GM12874 (cell line): Measurements from ENCODE around the gene AFDN.

ENCODE experiments used
- TF ChIP-seq, protein P1 (sequence below): IDR thresholded peaks from 2 replicates; pipeline ENCODE4 v1.5.1; 2011; ENCODE audit warnings: low read depth, mild to moderate bottlenecking, control low read depth, low read length, moderate library complexity; ENCODE audit not compliant: insufficient read depth

The AFDN gene

DNA sequence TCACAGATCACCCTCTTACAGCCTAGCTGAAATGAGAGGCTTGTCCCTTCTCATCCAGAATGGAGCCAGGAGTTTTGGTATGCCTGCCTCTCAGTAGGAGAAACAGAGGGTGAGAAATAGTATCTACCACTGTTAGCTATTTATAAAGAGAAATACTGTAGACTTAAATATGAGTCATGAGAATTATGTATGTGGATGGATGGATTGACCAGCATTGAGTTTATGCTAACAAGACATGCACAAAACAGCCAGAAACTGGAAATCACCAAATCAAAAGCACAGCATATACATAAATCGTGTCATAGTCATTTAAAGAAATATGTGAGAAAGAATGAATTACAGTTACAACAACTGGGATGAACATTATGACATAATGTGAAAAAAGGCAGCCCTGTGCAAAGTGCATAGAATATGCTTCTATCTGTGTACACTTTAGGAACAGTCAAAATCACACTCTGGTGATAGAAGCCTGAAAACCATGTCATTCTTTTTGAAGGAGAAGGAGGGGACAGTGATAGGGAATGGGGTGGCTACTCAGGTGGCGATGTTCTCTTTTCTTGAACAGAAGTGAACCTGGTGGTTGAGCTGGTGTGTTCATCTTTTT, 90.9 kb downstream of the AFDN start:
- TF ChIP-seq, protein P1, sequence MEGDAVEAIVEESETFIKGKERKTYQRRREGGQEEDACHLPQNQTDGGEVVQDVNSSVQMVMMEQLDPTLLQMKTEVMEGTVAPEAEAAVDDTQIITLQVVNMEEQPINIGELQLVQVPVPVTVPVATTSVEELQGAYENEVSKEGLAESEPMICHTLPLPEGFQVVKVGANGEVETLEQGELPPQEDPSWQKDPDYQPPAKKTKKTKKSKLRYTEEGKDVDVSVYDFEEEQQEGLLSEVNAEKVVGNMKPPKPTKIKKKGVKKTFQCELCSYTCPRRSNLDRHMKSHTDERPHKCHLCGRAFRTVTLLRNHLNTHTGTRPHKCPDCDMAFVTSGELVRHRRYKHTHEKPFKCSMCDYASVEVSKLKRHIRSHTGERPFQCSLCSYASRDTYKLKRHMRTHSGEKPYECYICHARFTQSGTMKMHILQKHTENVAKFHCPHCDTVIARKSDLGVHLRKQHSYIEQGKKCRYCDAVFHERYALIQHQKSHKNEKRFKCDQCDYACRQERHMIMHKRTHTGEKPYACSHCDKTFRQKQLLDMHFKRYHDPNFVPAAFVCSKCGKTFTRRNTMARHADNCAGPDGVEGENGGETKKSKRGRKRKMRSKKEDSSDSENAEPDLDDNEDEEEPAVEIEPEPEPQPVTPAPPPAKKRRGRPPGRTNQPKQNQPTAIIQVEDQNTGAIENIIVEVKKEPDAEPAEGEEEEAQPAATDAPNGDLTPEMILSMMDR = no peak

DNA sequence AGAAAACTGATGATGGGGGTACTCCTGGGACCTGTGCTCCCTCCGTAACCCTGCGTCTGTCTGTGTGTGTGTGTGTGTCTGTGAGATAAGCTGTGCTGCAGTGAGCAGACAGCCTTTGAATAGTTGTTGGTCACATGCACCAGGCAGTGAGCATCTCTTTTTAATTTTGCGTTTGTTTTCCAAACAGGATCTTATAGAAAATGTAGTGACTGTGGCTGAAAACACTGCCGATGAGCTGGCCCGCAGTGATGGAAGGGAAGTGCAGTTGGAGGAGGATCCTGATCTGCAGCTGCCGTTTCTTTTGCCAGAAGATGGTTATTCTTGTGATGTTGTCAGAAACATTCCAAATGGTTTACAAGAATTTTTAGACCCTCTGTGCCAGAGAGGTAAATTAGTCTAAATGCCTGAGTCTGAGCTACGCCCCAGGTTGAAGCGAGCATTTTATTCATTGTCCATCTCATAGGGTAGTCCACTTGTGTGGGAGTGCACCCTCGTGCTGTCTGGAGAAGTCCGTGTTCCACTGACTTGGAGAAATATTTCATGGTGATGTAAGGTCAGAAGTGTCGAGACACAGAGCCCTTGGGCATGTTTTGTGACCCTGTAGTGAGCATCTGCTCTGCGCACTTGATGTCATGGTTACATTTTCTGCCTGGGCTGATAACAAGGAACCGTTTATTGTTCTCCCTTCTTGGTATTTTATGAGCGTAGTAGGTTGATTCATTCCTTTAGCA, 92.0 kb downstream of the AFDN start:
- TF ChIP-seq, protein P1 = no peak

DNA sequence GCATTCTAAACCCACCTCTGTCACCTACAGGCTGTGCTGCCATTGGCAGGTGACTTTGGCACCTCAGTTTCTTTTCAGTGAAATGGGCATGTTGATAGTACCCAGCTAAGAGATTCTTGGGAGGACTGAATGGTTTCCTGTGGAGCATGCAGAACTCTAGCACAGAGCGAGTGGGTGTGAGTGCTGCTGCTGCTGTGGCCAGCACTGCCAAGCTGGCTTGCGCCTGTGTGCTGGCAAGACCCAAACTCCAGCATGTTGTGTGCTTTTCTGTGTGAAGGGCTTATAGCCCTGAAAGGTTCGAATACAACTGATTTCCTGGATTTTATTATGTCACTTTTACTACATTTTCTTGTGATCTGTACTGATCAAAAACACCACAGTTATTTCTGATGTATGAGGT, 92.6 kb downstream of the AFDN start:
- TF ChIP-seq, protein P1 = no peak

DNA sequence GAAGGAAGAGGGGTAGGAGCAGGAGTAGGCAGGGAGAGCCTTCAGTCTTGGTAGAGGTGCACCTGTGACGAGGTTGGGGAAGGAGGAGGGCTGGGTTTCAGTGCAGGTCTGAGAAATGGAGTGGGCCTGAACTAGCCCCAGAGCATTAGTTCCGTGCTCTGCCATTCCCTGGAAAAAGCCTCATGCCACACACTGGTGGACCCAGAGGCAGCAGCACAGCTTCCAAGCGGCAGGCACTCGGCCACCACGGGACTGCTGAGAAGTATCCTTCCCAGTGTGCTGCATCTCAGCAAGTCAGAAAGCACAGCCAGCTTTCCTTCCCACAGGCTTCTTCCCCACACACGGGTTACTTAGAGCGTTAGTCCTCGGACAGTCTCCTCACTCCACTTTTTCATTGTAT, 93.5 kb downstream of the AFDN start:
- TF ChIP-seq, protein P1 = no peak

DNA sequence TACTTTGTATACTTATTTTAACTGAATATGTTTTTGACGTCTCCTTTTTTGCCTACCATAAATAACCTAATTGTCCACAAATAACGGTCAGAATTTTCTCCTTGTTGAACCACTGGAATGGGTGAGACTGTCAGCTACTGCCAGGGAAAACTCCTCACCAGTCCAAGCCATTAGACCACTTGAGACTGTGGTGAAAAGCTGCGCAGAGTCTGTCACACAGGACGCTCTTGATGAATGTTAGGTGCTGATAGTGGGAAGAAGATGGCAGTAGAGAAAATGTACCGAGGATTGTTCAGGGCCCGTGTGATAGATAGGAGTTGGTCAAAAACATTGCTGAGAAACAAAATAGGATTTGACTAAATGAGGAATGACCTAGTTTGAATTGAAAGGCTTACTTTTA, 95.1 kb downstream of the AFDN start:
- TF ChIP-seq, protein P1 = no peak

DNA sequence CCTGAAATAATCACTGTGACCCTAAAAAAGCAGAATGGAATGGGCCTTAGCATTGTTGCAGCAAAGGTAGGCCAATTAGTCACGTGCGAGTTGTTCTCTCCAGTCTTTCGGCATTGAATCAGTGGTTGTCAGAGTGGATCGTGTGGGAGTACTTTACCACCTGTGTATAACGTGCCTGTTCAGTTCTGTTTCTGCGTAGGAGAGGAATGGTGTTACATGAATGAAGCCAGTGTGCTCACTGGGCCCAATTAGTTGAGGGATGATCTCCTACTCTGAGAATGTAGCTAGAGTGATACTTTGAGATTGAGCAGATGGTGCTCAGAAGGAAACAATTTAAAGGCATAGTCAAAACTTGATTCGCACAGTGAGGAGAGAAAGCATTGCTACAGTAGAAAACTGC, 98.3 kb downstream of the AFDN start:
- TF ChIP-seq, protein P1 = no peak

DNA sequence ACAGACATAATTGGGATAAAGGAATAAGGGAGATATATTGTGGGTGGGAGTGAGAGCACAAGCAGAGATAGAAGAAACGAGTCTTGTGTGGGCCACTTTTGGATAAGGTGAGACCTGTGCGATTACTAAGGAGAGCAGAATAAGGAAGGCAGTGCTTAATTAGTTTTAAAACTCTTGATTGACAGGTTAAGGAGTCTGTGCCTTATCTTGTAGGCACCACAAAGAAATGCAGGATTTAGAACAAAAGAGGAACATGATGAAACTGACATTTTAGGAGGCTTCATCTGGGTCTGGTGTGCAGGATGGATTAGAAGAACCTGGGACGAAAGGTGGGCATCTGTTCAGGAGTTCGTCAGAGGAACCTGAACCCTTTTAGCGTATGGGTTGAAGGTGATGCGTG, 100.5 kb downstream of the AFDN start:
- TF ChIP-seq, protein P1 = no peak
